Liver (tissue), 9 donors: Measurements from ENCODE around the gene MAP6. TPM values are rescaled to one million over a fixed set of nuclear protein-coding genes. Genes with fewer than 3 reads are reported as not detected.

ENCODE experiments used
- DNase-seq: peaks from one replicate; pipeline ENCODE4 v3.0.0-alpha.2; 2017; ENCODE audit warnings: low spot score
- H3K27ac ChIP-seq, 2 donors: one replicate each; pipeline ENCODE4 v1.7.0; 2013; ENCODE audit warnings: inconsistent platforms in 2 of 2, low read length in 2 of 2, control low read depth in 1 of 2, low read depth in 1 of 2, mild to moderate bottlenecking in 1 of 2
- H3K27me3 ChIP-seq, 4 donors: one replicate each; pipeline versions ENCODE4 v1.6.1 to v1.7.0; 2013; ENCODE audit warnings: low read length in 3 of 4, inconsistent platforms in 1 of 4, mild to moderate bottlenecking in 1 of 4, moderate library complexity in 1 of 4; ENCODE audit not compliant: control insufficient read depth in 4 of 4, insufficient read depth in 4 of 4
- H3K36me3 ChIP-seq, 4 donors: one replicate each; pipeline versions ENCODE4 v1.6.1 to v1.7.0; 2013; ENCODE audit warnings: low read length in 3 of 4, mild to moderate bottlenecking in 3 of 4, low read depth in 1 of 4, moderate library complexity in 1 of 4; ENCODE audit not compliant: control insufficient read depth in 4 of 4, insufficient read depth in 3 of 4
- H3K4me1 ChIP-seq, 4 donors: one replicate each; pipeline versions ENCODE4 v1.6.1 to v1.7.0; 2013; ENCODE audit warnings: low read length in 3 of 4, mild to moderate bottlenecking in 3 of 4, moderate library complexity in 1 of 4; ENCODE audit not compliant: control insufficient read depth in 4 of 4, insufficient read depth in 4 of 4
- H3K4me3 ChIP-seq, 3 donors: one replicate each; pipeline versions ENCODE4 v1.6.1 to v1.7.0; 2013; ENCODE audit warnings: low read length in 3 of 3, control low read depth in 1 of 3, low read depth in 1 of 3, mild to moderate bottlenecking in 1 of 3
- H3K9ac ChIP-seq, 2 donors: one replicate each; pipeline ENCODE4 v1.7.0; 2013; ENCODE audit warnings: low read length in 2 of 2, mild to moderate bottlenecking in 2 of 2, moderate library complexity in 2 of 2, control low read depth in 1 of 2, low read depth in 1 of 2
- H3K9me3 ChIP-seq, 4 donors: one replicate each; pipeline versions ENCODE4 v1.6.1 to v1.7.0; 2013; ENCODE audit warnings: low read length in 3 of 4; ENCODE audit not compliant: control insufficient read depth in 4 of 4
- CTCF ChIP-seq: fragments of 150-350 bp; IDR thresholded peaks from 2 replicates; pipeline ENCODE4 v1.5.1; 2017; ENCODE audit warnings: improper control_type of control experiment, low read depth, low read length; ENCODE audit not compliant: missing input control
- FOXA1 ChIP-seq: IDR thresholded peaks from 2 replicates; pipeline ENCODE4 v1.6.1; 2016; ENCODE audit warnings: antibody characterized with exemption
- FOXA2 ChIP-seq: IDR thresholded peaks from 2 replicates; pipeline ENCODE4 v1.6.1; 2016; ENCODE audit warnings: antibody characterized with exemption
- HNF4A ChIP-seq, 2 donors: conservative IDR thresholded peaks; 2 replicates each; pipeline ENCODE4 v1.6.1; 2016; ENCODE audit warnings: antibody characterized with exemption in 2 of 2, mild to moderate bottlenecking in 2 of 2
- HNF4G ChIP-seq: IDR thresholded peaks from 2 replicates; pipeline ENCODE4 v1.6.1; 2016; ENCODE audit warnings: antibody characterized with exemption
- JUND ChIP-seq, 2 donors: IDR thresholded peaks; 2 replicates each; pipeline ENCODE4 v1.6.1; 2016; ENCODE audit warnings: antibody characterized with exemption in 2 of 2
- NR2F2 ChIP-seq: IDR thresholded peaks from 2 replicates; pipeline ENCODE4 v1.6.1; 2016; ENCODE audit warnings: antibody characterized with exemption
- RAD21 ChIP-seq, 2 donors: IDR thresholded peaks; 2 replicates each; pipeline ENCODE4 v1.6.1; 2016; ENCODE audit warnings: antibody characterized with exemption in 2 of 2, mild to moderate bottlenecking in 2 of 2
- REST ChIP-seq: IDR thresholded peaks from 2 replicates; pipeline ENCODE4 v1.6.1; 2016; ENCODE audit warnings: antibody characterized with exemption, mild to moderate bottlenecking
- RXRA ChIP-seq, 2 donors: IDR thresholded peaks; 2 replicates each; pipeline ENCODE4 v1.6.1; 2017 to 2018; ENCODE audit warnings: antibody characterized with exemption in 2 of 2, mild to moderate bottlenecking in 1 of 2
- SP1 ChIP-seq: IDR thresholded peaks from 2 replicates; pipeline ENCODE4 v1.6.1; 2018; ENCODE audit warnings: antibody characterized with exemption, mild to moderate bottlenecking
- YY1 ChIP-seq: IDR thresholded peaks from 2 replicates; pipeline ENCODE4 v1.6.1; 2016; ENCODE audit warnings: antibody characterized with exemption, mild to moderate bottlenecking
- WGBS: extraction: QIAGEN DNeasy Blood & Tissue Kit; methylation state at CpG from one replicate; pipeline ENCODE4 v1.1.7; 2013; 5-methylcytosine and 5-hydroxymethylcytosine counted together
- polyA plus RNA-seq, 2 donors: library from polyadenylated mRNA; stranded (reverse) in 1 of 2; unstranded in 1 of 2; fragments of 200-250 nt in 1 of 2; fragments of >200 nt in 1 of 2; fragmentation: Nextera tagmentation in 1 of 2; extraction: Ambion mirVana in 1 of 2; gene quantifications; one replicate each; pipeline versions ENCODE4 v1.2.1 to v1.2.3, GENCODE V29; 2013 to 2015
- total RNA-seq, 2 donors: library from RNA; depleted of rRNA; stranded (reverse); fragments of >200 nt; gene quantifications; one replicate each; pipeline ENCODE4 v1.2.3, GENCODE V29; 2014
- donor health status: healthy.
- donor health status: healthy.
- donor health status: healthy.
- donor health status: healthy.
- donor health status: healthy.

The MAP6 gene
- total and polyA plus RNA-seq, 4 donors: 0.22 to 0.36 (median 0.24) TPM

- TF ChIP-seq CTCF (no peak), RAD21 (IDR thresholded peaks at IDR 0.05) (no peak), YY1 (no peak)
These were observed 79.8 kb downstream of the MAP6 start (continued) for GRCh38 chr11:75589051-75589450.

- no peak for DNase-seq
- no peak overlapping the region for H3K27ac ChIP-seq
- H3K9me3 ChIP-seq: no peaks in the 10 kb centered on the region
- no peaks in the 10 kb centered on the region for H3K36me3 ChIP-seq
- no peak overlapping the region for H3K9ac ChIP-seq
- WGBS: 45% methylated on average over 6 of the region's 6 CpGs
- H3K4me1 ChIP-seq: peaks cover 0 to 10% (median 5%) of the 10 kb centered on the region in 4 donors
- no peaks in the 10 kb centered on the region for H3K27me3 ChIP-seq
- no peak overlapping the region for H3K4me3 ChIP-seq
- TF ChIP-seq HNF4G: peak; percentile 82
- peak in 1 of 2 donors; percentile 17 for TF ChIP-seq RAD21 (IDR thresholded peaks at IDR 0.05)
- TF ChIP-seq CTCF: no peak
- TF ChIP-seq JUND (IDR thresholded peaks at IDR 0.05): peak in 1 of 2 donors; percentile 39
- TF ChIP-seq FOXA1: no peak
- TF ChIP-seq REST: peak; percentile 44
- no peak for TF ChIP-seq YY1
- TF ChIP-seq SP1: peak; percentile 83
- peak; percentile 96 for TF ChIP-seq HNF4A (conservative IDR thresholded peaks at IDR 0.05)
- peak; percentile 54 to 57 for TF ChIP-seq RXRA (IDR thresholded peaks at IDR 0.05)
- TF ChIP-seq NR2F2: peak; percentile 30
These were observed 80.8 kb downstream of the MAP6 start for GRCh38 chr11:75588051-75588481.

- H3K9me3 ChIP-seq: no peaks in the 10 kb centered on the region
- H3K4me1 ChIP-seq: peaks cover 0 to 14% (median 7%) of the 10 kb centered on the region in 4 donors
- no peaks in the 10 kb centered on the region for H3K27me3 ChIP-seq
- no peak overlapping the region for H3K27ac ChIP-seq
- H3K36me3 ChIP-seq: no peaks in the 10 kb centered on the region
- H3K9ac ChIP-seq: no peak overlapping the region
- DNase-seq: no peak
- TF ChIP-seq REST (no peak), HNF4G (no peak), JUND (IDR thresholded peaks at IDR 0.05) (no peak), SP1 (no peak), FOXA2 (no peak), FOXA1 (no peak)
- WGBS: 97% methylated on average over 3 of the region's 3 CpGs
- no peak overlapping the region for H3K4me3 ChIP-seq
These were observed 82.4 kb downstream of the MAP6 start for GRCh38 chr11:75586395-75586794.
